Measurements from ENCODE around the gene STRN3. TPM values are rescaled to one million over a fixed set of nuclear protein-coding genes. Genes with fewer than 3 reads are reported as not detected.

STRN3 gene
- total and polyA plus RNA-seq, 7 donors = 28.2 to 154 (median 80.2) TPM

DNA sequence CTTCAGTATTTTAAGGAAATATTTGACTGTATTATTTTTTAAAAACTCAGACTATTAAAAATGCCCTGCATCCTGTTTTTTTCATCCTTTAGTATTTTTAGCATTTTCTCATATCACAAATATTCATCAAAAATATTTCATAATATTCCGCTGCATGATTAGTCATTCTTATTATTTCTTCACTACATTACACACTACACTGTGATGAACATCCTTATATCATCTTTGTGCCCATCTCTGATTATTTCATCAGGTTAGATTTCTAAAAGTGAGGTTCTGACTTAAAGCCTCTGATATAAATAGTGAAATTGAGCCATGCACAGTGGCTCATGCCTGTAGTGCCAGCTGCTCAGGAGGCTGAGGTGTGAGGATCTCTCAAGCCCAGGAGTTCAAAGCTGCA, 143.7 kb downstream of the STRN3 start:
- Histone ChIP-seq H3K4me3 (no peak overlapping the region), H3K27ac (no peak overlapping the region), H3K36me3 (ENCODE audit: insufficient read depth in 1 of 2, low read depth in 1 of 2) (no peaks in the 10 kb centered on the region), H3K9me3 (no peaks in the 10 kb centered on the region), H3K27me3 (ENCODE audit: insufficient read depth in 3 of 3, low read length in 2 of 3) (no peaks in the 10 kb centered on the region), H3K4me1 (no peaks in the 10 kb centered on the region)
- WGBS, 3 donors = 46 to 98% (median 86%) methylated on average over 1 of the region's 1 CpG
- intact Hi-C loops (cut with DNase I) = no loop called here
- no peak for DNase-seq
- no peak for TF ChIP-seq CTCF (IDR thresholded peaks at IDR 0.05)
- ATAC-seq = peak in 1 of 4 donors; percentile 21

DNA sequence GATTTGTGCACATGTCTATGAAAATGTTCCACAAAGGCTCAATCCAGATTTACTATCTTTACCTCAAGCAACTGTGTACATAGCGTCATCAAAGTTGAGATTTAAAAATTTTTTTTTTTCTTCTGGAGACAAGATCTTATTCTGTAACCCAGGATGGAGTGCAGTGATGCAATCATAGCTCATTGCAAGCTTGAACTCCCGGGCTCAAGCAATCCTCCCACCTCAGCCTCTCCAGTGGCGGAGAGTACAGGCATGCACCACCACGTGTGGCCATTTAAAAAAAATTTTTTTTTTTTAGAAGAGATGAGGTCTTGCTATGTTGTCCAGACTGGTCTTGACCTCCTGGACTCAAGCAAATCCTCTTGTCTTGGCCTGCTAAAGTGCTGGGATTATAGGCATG, 149.5 kb downstream of the STRN3 start:
- Histone ChIP-seq H3K9me3 (no peaks in the 10 kb centered on the region), H3K4me1 (peaks cover 10% of the 10 kb centered on the region), H3K27me3 (ENCODE audit: insufficient read depth in 3 of 3, low read length in 2 of 3) (peaks cover 0 to 53% (median 20%) of the 10 kb centered on the region in 3 donors), H3K4me3 (no peak overlapping the region), H3K36me3 (ENCODE audit: insufficient read depth in 1 of 2, low read depth in 1 of 2) (no peaks in the 10 kb centered on the region), H3K27ac (no peak overlapping the region)
- no peak for TF ChIP-seq CTCF (IDR thresholded peaks at IDR 0.05)
- intact Hi-C loops (cut with DNase I) = no loop called here
- 70 to 78% (median 77%) methylated on average over 4 of the region's 4 CpGs for WGBS, 3 donors
- DNase-seq (no peak), ATAC-seq (no peak)

DNA sequence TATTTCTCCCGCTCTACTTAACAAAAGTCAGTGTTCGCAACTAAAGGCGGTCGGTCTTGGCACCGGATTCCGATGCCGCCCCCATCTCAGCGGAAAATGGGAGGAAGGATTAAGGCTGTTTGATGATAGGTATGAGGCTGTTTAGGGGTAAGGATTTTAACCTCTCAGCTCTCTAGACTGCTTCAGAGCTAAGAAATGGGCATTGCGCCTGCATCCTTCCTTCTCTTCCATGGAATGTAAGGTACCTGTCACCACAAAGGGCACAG, 150.5 kb downstream of the STRN3 start:
- intact Hi-C loops (cut with DNase I) = no loop called here
- no peaks in the 10 kb centered on the region for H3K36me3 ChIP-seq (ENCODE audit: insufficient read depth in 1 of 2, low read depth in 1 of 2)
- H3K27ac ChIP-seq = no peak overlapping the region
- no peak for ATAC-seq
- DNase-seq = no peak
- 21 to 37% (median 28%) methylated on average over 9 of the region's 9 CpGs for WGBS, 3 donors
- H3K27me3 ChIP-seq (ENCODE audit: insufficient read depth in 3 of 3, low read length in 2 of 3) = peaks cover 0 to 59% (median 20%) of the 10 kb centered on the region in 3 donors
- no peak overlapping the region for H3K4me3 ChIP-seq
- H3K9me3 ChIP-seq = no peaks in the 10 kb centered on the region
- no peak for TF ChIP-seq CTCF (IDR thresholded peaks at IDR 0.05)
- H3K4me1 ChIP-seq = peaks cover 10% of the 10 kb centered on the region

GRCh38 chr14:30874999-30875787, 151.0 kb downstream of the STRN3 start:
- intact Hi-C loops (cut with DNase I) = no loop called here
- DNase-seq (peak in 1 of 2 donors; percentile 52), ATAC-seq (peak; percentile 26 to 59 (median 38))
- Histone ChIP-seq H3K36me3 (ENCODE audit: insufficient read depth in 1 of 2, low read depth in 1 of 2) (no peaks in the 10 kb centered on the region), H3K4me1 (peaks cover 10% of the 10 kb centered on the region), H3K9me3 (no peaks in the 10 kb centered on the region), H3K27ac (no peak overlapping the region), H3K4me3 (peak overlapping the region; percentile 75), H3K27me3 (ENCODE audit: insufficient read depth in 3 of 3, low read length in 2 of 3) (peaks cover 0 to 59% (median 20%) of the 10 kb centered on the region in 3 donors)
- WGBS, 3 donors = 4 to 5% (median 4%) methylated on average over 42 to 48 of the region's 48 CpGs
- TF ChIP-seq CTCF (IDR thresholded peaks at IDR 0.05) = no peak
